HepG2 (cell line): ENCODE measurements around the gene TMEM198. TPM values are rescaled to one million over a fixed set of nuclear protein-coding genes. Genes with fewer than 3 reads are reported as not detected.

Experiments
- ATAC-seq: fragments of 200-7000 bp; cut with Tn5 transposase; 3 replicates; pipeline ENCODE4 v1.9.1; 2020; ENCODE audit warnings: mild to moderate bottlenecking, moderate library complexity
- BruUV-seq: library from RNA; stranded (reverse); fragments of 400-500 nt; replicated peaks from 2 replicates; lab custom pipeline; 2021; lab: Mats Ljungman, UMichigan
- CTCF ChIA-PET: fragments of 300-600 bp; formaldehyde crosslinking; extraction: SDS; loops from one replicate; lab custom pipeline; 2021; ENCODE audit warnings: low total read pairs, inconsistent platforms, low intra/inter-chr PET ratio; lab: Yijun Ruan, JAX
- POLR2A ChIA-PET: fragments of 350-600 bp; sonication (Branson Sonifier 250); formaldehyde crosslinking; loops from one replicate; lab custom pipeline; 2020; ENCODE audit warnings: antibody characterized with exemption, inconsistent platforms; lab: Yijun Ruan, JAX
- DNase-seq: peaks from one replicate; pipeline ENCODE4 v3.0.0-alpha.2; 2015; ENCODE audit warnings: low spot score
- FAIRE-seq: peaks from 3 replicates; lab custom pipeline; 2011; peaks lifted over from hg19 to GRCh38; lab: Jason Lieb, UNC
- H2AFZ ChIP-seq: one replicate; pipeline ENCODE4 v1.6.1; 2011; ENCODE audit warnings: low read length, inconsistent platforms
- H3K27ac ChIP-seq: fragments of 300-600 bp; 3 replicates; pipeline ENCODE4 v1.8.0; 2011; ENCODE audit warnings: mixed run types, mild to moderate bottlenecking, mixed read lengths, low read length, inconsistent platforms; ENCODE audit not compliant: insufficient read depth; ENCODE audit errors: extremely low read length
- H3K27me3 ChIP-seq, 2 experiments: fragments of 200-600 bp in 1 of 2; 2 replicates in 1 of 2; 3 replicates in 1 of 2; pipeline versions ENCODE4 v1.6.0 to v1.8.0; 2011; ENCODE audit warnings: low read length in 2 of 2, mild to moderate bottlenecking in 2 of 2, moderate library complexity in 2 of 2, inconsistent platforms in 1 of 2; ENCODE audit not compliant: insufficient read depth in 2 of 2, control insufficient read depth in 1 of 2
- H3K36me3 ChIP-seq, 2 experiments: fragments of 200-600 bp in 1 of 2; replicated peaks in 1 of 2; 2 replicates in 1 of 2; 3 replicates in 1 of 2; pipeline versions ENCODE4 v1.5.1 to v1.8.0; 2011; ENCODE audit warnings: low read length in 2 of 2, inconsistent platforms in 1 of 2; ENCODE audit not compliant: insufficient read depth in 2 of 2, control insufficient read depth in 1 of 2
- H3K4me1 ChIP-seq: 2 replicates; pipeline ENCODE4 v1.5.1; 2012; ENCODE audit warnings: low read length, inconsistent platforms; ENCODE audit not compliant: insufficient read depth
- H3K4me2 ChIP-seq: 2 replicates; pipeline ENCODE4 v1.6.0; 2011; ENCODE audit warnings: low read depth, low read length, inconsistent platforms
- H3K4me3 ChIP-seq, 3 experiments: fragments of 200-600 bp in 1 of 3; sonication (generic), shearing (Covaris generic) in 1 of 3; replicated peaks in 1 of 3; 2 replicates each; pipeline ENCODE4 v1.5.1; 2011 to 2016; ENCODE audit warnings: low read length in 3 of 3, inconsistent platforms in 2 of 3, low read depth in 2 of 3, mild to moderate bottlenecking in 2 of 3, control low read depth in 1 of 3, mixed read lengths in 1 of 3; ENCODE audit not compliant: insufficient read depth in 1 of 3
- H3K79me2 ChIP-seq: one replicate; pipeline ENCODE4 v1.6.1; 2011; ENCODE audit warnings: low read length, inconsistent platforms; ENCODE audit not compliant: insufficient read depth
- H3K9ac ChIP-seq: 2 replicates; pipeline ENCODE4 v1.6.0; 2011; ENCODE audit warnings: mild to moderate bottlenecking, low read depth, low read length, inconsistent platforms; ENCODE audit not compliant: insufficient read depth
- H3K9me3 ChIP-seq: 2 replicates; pipeline ENCODE4 v1.5.1; 2012; ENCODE audit warnings: mild to moderate bottlenecking, low read length
- H4K20me1 ChIP-seq: 2 replicates; pipeline ENCODE4 v1.6.0; 2011; ENCODE audit warnings: inconsistent platforms, mild to moderate bottlenecking, low read length, moderate library complexity; ENCODE audit not compliant: insufficient read depth
- CBX1 ChIP-seq: IDR thresholded peaks from one replicate; pipeline ENCODE4 v1.6.1; 2016; ENCODE audit warnings: antibody characterized with exemption, low read depth
- FOXK1 ChIP-seq: sonication (generic); formaldehyde crosslinking; IDR thresholded peaks from 2 replicates; pipeline ENCODE4 v1.4.0; 2020; ENCODE audit warnings: low read depth, missing genetic modification reagents, borderline replicate concordance
- GATAD2A ChIP-seq: IDR thresholded peaks from 2 replicates; pipeline ENCODE4 v1.6.1; 2016
- MNT ChIP-seq: fragments of 450-650 bp; IDR thresholded peaks from 2 replicates; pipeline ENCODE4 v1.6.1; 2016
- MTA3 ChIP-seq: sonication (generic); formaldehyde crosslinking; IDR thresholded peaks from 2 replicates; pipeline ENCODE4 v1.4.0; 2020; ENCODE audit warnings: missing genetic modification reagents
- MTF2 ChIP-seq: sonication (generic); formaldehyde crosslinking; IDR thresholded peaks from 2 replicates; pipeline ENCODE4 v1.5.0; 2020; ENCODE audit warnings: missing genetic modification reagents, borderline replicate concordance
- MXI1 ChIP-seq: IDR thresholded peaks from 3 replicates; pipeline ENCODE4 v1.6.1; 2012; ENCODE audit warnings: low read depth, low read length, inconsistent platforms, borderline replicate concordance
- PATZ1 ChIP-seq: sonication (generic); formaldehyde crosslinking; IDR thresholded peaks from 2 replicates; pipeline ENCODE4 v1.4.0; 2020; ENCODE audit warnings: missing genetic modification reagents
- POLR2A ChIP-seq, 2 experiments: IDR thresholded peaks; 2 replicates each; pipeline ENCODE4 v1.6.1; 2011; ENCODE audit warnings: low read depth in 2 of 2, low read length in 2 of 2, mild to moderate bottlenecking in 1 of 2, moderate library complexity in 1 of 2; ENCODE audit not compliant: insufficient read depth in 1 of 2
- SRY ChIP-seq: sonication (generic); formaldehyde crosslinking; IDR thresholded peaks from 2 replicates; pipeline ENCODE4 v1.8.0; 2022; ENCODE audit warnings: mild to moderate bottlenecking, missing genetic modification reagents
- STAG1 ChIP-seq: sonication (generic); formaldehyde crosslinking; IDR thresholded peaks from 2 replicates; pipeline ENCODE4 v1.4.0; 2020; ENCODE audit warnings: missing genetic modification reagents
- ZKSCAN8 ChIP-seq: IDR thresholded peaks from 2 replicates; pipeline ENCODE4 v1.6.1; 2016; ENCODE audit warnings: borderline replicate concordance, missing genetic modification reagents, missing compliant biosample characterization
- ZMAT3 ChIP-seq: sonication (generic); formaldehyde crosslinking; conservative IDR thresholded peaks from 2 replicates; pipeline ENCODE4 v1.7.0; 2021; ENCODE audit warnings: missing genetic modification reagents
- ZNF180 ChIP-seq: sonication (generic); formaldehyde crosslinking; IDR thresholded peaks from 2 replicates; pipeline ENCODE4 v1.4.0; 2020; ENCODE audit warnings: low read depth, missing genetic modification reagents, borderline replicate concordance
- ZNF446 ChIP-seq: sonication (generic); formaldehyde crosslinking; IDR thresholded peaks from 2 replicates; pipeline ENCODE4 v1.5.0; 2020; ENCODE audit warnings: mild to moderate bottlenecking, missing genetic modification reagents
- ZNF501 ChIP-seq: sonication (generic); formaldehyde crosslinking; IDR thresholded peaks from 2 replicates; pipeline ENCODE4 v1.5.1; 2020; ENCODE audit warnings: mild to moderate bottlenecking, moderate library complexity, missing genetic modification reagents
- ZNF788 ChIP-seq: sonication (generic); formaldehyde crosslinking; IDR thresholded peaks from 2 replicates; pipeline ENCODE4 v1.5.0; 2020; ENCODE audit warnings: mild to moderate bottlenecking, missing genetic modification reagents, borderline replicate concordance
- ZNF790 ChIP-seq: sonication (generic); formaldehyde crosslinking; IDR thresholded peaks from 2 replicates; pipeline ENCODE4 v1.8.0; 2022; ENCODE audit warnings: missing genetic modification reagents, mild to moderate bottlenecking, borderline replicate concordance
- ZSCAN31 ChIP-seq: sonication (generic); formaldehyde crosslinking; IDR thresholded peaks from 2 replicates; pipeline ENCODE4 v1.5.0; 2020; ENCODE audit warnings: low read depth, mild to moderate bottlenecking, missing genetic modification reagents
- WGBS: methylation state at CpG from one replicate; pipeline ENCODE4 v1.1.6; 2017; ENCODE audit warnings: low lambda C conversion rate; 5-methylcytosine and 5-hydroxymethylcytosine counted together
- in situ Hi-C: cut with HindIII; loops from 2 replicates; pipeline ENCODE4 v1.10.0; 2017; ENCODE audit warnings: low pct_unique_long_range_greater_than_20kb; ENCODE audit not compliant: extremely low pct_ligation_motif_present
- intact Hi-C: fragments of 100-400 bp; cut with micrococcal nuclease; formaldehyde crosslinking; loops from one replicate; pipeline ENCODE4 v1.10.0; 2022; ENCODE audit not compliant: unreplicated experiment
- polyA plus RNA-seq, 8 experiments: library from polyadenylated mRNA; depleted of rRNA in 3 of 8; stranded (reverse) in 7 of 8; unstranded in 1 of 8; fragments of >200 nt; fragmentation: Illumina TruSeq in 4 of 8; extraction: Trizol in 4 of 8; gene quantifications; 2 replicates each; pipeline versions ENCODE4 v1.2.1 to v1.2.3, GENCODE V29; 2011 to 2016; ENCODE audit warnings: low read depth in 4 of 8, missing spikeins in 1 of 8, mixed read lengths in 1 of 8; ENCODE audit not compliant: insufficient read depth in 1 of 8
- total RNA-seq, 5 experiments: library from RNA; depleted of rRNA; stranded (reverse); fragments of >200 nt; fragmentation: Illumina TruSeq; extraction: Trizol; gene quantifications; 2 replicates each; pipeline ENCODE4 v1.2.3, GENCODE V29; 2016; ENCODE audit warnings: low read depth in 1 of 5
- TF ChIP-seq, protein P1 (sequence below): sonication (generic); formaldehyde crosslinking; IDR thresholded peaks from 2 replicates; pipeline ENCODE4 v1.4.0; 2020; ENCODE audit warnings: mild to moderate bottlenecking, missing genetic modification reagents, borderline replicate concordance

The TMEM198 gene
- total and polyA plus RNA-seq, 2 of the 13 experiments (the other 11 are each of a cell fraction or from before 2014, with no cell fraction given): 17.3 to 23.5 TPM

DNA sequence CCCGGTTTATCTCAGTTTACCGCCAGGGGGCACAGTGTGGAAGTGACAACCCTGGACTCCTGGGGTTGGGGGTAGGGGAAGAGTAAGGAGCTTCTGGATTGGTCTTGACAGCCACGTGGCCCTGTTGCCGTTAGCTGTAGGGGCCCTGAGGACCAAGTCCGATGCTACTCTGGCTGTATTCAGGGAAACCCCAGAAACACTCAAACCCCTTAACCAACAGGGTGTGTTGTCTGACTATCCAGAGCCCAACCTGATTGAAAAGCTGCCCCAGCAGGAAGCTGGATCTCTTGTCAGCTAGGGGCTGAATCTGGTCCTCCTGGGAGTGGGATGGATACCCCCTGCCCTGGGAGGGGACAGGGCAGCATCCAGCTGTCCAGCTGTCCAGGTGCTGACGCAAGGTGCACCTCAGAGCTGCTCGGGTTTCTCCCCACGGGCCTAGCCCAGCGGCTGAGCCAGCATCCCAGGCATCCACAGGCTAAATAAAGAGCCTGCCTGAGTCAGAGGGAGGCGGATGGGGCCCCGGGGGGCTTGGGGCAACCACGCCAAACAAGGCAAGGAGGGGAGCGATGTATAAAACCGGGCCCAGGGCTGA, 48.2 kb upstream of the TMEM198 start:
- Histone ChIP-seq H3K4me1 (peaks cover 44% of the 10 kb centered on the region), H3K4me2 (peak overlapping the region; percentile 48), H2AFZ (no peak overlapping the region), H3K27ac (no peak overlapping the region), H3K9ac (no peak overlapping the region), H3K9me3 (no peaks in the 10 kb centered on the region), H3K36me3 (no peaks in the 10 kb centered on the region), H3K27me3 (peaks cover 19 to 69% of the 10 kb centered on the region in 2 experiments; a peak in 4 of 5 replicates), H3K79me2 (peaks cover 12% of the 10 kb centered on the region), H4K20me1 (no peaks in the 10 kb centered on the region), H3K4me3 (peak overlapping the region in 1 of 3 experiments; percentile 17; a peak in 1 of 6 replicates)
- WGBS: 21% methylated on average over 5 of the region's 14 CpGs
- FAIRE-seq (peak; percentile 75), ATAC-seq (peak; percentile 51), DNase-seq (peak; percentile 85)
- CTCF ChIA-PET: interaction anchor here (0.6 to 4.5 kb wide), 6 partner anchors 14 to 1070 kb away, joined by 3 to 53 read pairs (median 5); no protein-coding TSS in a partner anchor
- no TSS peak for BruUV-seq
- POLR2A ChIA-PET: interaction anchor here (0.8 to 1.4 kb wide), 6 partner anchors 14 to 107 kb away, joined by 3 to 14 read pairs (median 4); no protein-coding TSS in a partner anchor
- intact Hi-C loops (loop anchor here (1.0 to 5.0 kb wide), 4 partner anchors 15 to 108 kb away; partner anchors contain the start of genes DNPEP and STK11IP), in situ Hi-C loops (no loop called here)
- TF ChIP-seq SRY (no peak), GATAD2A (CRISPR knock-in tag) (peak; percentile 45; the same call in 1 of the 2 replicates), ZNF180 (CRISPR knock-in tag) (no peak), MXI1 (peak; percentile 54; the same call in 1 of the 3 replicates), ZSCAN31 (0 out of 2 replicates have a peak, but pooled peaks have one; percentile 49), ZNF501 (0 out of 2 replicates have a peak, but pooled peaks have one; percentile 33), MNT (peak; percentile 73), FOXK1 (CRISPR knock-in tag) (peak; percentile 22; the same call in 1 of the 2 replicates), ZNF790 (CRISPR knock-in tag) (0 out of 2 replicates have a peak, but pooled peaks have one; percentile 55), MTF2 (CRISPR knock-in tag) (peak; percentile 26; the same call in 1 of the 2 replicates), ZKSCAN8 (no peak), PATZ1 (CRISPR knock-in tag) (peak; percentile 57), POLR2A (IDR thresholded peaks at IDR 0.05; ENCODE audit: insufficient read depth in 1 of 2, low read depth in 2 of 2, low read length in 2 of 2) (no peak), CBX1 (no peak), STAG1 (peak; percentile 51), ZMAT3 (CRISPR knock-in tag) (no peak), ZNF788 (CRISPR knock-in tag) (peak; percentile 65; the same call in 1 of the 2 replicates), MTA3 (CRISPR knock-in tag) (no peak), ZNF446 (CRISPR knock-in tag) (0 out of 2 replicates have a peak, but pooled peaks have one; percentile 30)
- TF ChIP-seq, protein P1, sequence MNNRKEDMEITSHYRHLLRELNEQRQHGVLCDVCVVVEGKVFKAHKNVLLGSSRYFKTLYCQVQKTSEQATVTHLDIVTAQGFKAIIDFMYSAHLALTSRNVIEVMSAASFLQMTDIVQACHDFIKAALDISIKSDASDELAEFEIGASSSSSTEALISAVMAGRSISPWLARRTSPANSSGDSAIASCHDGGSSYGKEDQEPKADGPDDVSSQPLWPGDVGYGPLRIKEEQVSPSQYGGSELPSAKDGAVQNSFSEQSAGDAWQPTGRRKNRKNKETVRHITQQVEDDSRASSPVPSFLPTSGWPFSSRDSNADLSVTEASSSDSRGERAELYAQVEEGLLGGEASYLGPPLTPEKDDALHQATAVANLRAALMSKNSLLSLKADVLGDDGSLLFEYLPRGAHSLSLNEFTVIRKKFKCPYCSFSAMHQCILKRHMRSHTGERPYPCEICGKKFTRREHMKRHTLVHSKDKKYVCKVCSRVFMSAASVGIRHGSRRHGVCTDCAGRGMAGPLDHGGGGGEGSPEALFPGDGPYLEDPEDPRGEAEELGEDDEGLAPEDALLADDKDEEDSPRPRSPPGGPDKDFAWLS (CRISPR knock-in tag): 0 out of 2 replicates have a peak, but pooled peaks have one; percentile 52
